Erythroblast (primary cell): Measurements from ENCODE around the gene TMUB1.

Experiments used
- GATA1 ChIP-seq: IDR thresholded peaks from 2 replicates; pipeline ENCODE4 v1.6.1; 2011; ENCODE audit warnings: low read depth, mild to moderate bottlenecking, control low read depth, low read length, moderate library complexity
- POLR2A ChIP-seq: IDR thresholded peaks from 2 replicates; pipeline ENCODE4 v1.6.1; 2011; ENCODE audit warnings: mild to moderate bottlenecking, low read length

DNA sequence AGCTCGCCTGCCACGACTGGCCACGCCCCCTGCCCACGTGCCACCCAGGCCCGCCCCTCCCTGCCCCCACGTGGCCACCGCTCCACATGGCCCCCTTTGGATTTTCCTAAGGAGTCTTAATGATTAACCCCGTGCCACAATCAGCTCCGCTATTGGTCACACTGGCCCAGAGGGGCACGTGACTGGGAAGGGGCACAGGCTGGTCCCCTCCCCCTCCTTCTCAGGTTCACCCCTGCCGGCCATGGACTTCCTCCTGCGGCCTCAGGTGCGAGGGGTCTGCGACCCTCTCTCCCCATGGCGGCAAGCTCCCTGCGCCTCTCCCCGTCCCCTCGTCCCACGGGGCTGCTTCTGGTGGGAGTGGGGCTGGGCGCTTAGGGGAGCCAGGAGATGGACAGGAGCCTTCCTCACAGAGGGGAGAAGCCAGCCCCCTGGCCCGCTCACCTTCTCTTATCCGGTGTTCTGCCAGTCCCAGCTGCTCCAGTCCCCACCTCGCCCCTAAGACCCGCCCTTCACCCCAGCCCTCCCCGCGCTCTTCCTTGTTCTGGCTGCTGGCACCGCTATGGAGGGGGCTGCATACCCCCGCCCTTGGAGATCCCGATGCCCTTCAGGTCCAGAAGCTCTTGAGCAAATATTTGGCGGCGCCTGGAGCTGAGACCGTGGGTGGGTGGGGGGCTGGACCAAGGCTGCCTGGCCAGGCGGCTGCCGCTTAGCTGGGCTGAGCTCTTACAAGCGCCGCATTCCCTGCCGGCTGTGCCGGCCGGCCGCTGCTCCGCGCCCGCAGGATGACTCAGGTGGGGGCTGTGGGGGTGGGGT, 20.7 kb downstream of the TMUB1 start:
- TF ChIP-seq POLR2A: no peak
- TF ChIP-seq GATA1: no peak
